GM12878 (cell line): Measurements from ENCODE around the gene TACC3. TPM values are rescaled to one million over a fixed set of nuclear protein-coding genes. Genes with fewer than 3 reads are reported as not detected.

ENCODE experiments used
- ATAC-seq: fragments of 200-7000 bp; cut with Tn5 transposase; 3 replicates; pipeline ENCODE4 v1.9.1; 2020; ENCODE audit warnings: mild to moderate bottlenecking, moderate library complexity
- BruUV-seq: library from RNA; stranded (reverse); fragments of 400-500 nt; replicated peaks from 2 replicates; lab custom pipeline; 2021; lab: Mats Ljungman, UMichigan
- CTCF ChIA-PET: fragments of 300-600 bp; sonication (Branson Sonifier 250); formaldehyde crosslinking; extraction: SDS; loops from one replicate; lab custom pipeline; 2021; ENCODE audit warnings: inconsistent platforms; lab: Yijun Ruan, JAX
- POLR2A ChIA-PET: fragments of 350-600 bp; formaldehyde crosslinking; extraction: SDS; loops from one replicate; lab custom pipeline; 2021; ENCODE audit warnings: inconsistent platforms; lab: Charles Lee
- RAD21 ChIA-PET: fragments of 300-600 bp; sonication (Branson Sonifier 250); formaldehyde crosslinking; loops from one replicate; lab custom pipeline; 2023; ENCODE audit warnings: antibody characterized with exemption; ENCODE audit not compliant: unreplicated experiment; lab: Charles Lee
- SMC1A ChIA-PET: fragments of 300-600 bp; sonication (Branson Sonifier 250); formaldehyde crosslinking; loops from one replicate; lab custom pipeline; 2023; ENCODE audit not compliant: unreplicated experiment, uncharacterized antibody; lab: Charles Lee
- DNase-seq: peaks from one replicate; pipeline ENCODE4 v3.0.0-alpha.2; 2011; ENCODE audit warnings: low read depth, low spot score
- FAIRE-seq: peaks from 3 replicates; lab custom pipeline; 2011; peaks lifted over from hg19 to GRCh38; lab: Jason Lieb, UNC
- H2AFZ ChIP-seq: 2 replicates; pipeline ENCODE4 v1.6.0; 2011; ENCODE audit warnings: low read depth, low read length, control low read depth; ENCODE audit not compliant: control insufficient read depth
- H3K27ac ChIP-seq: 2 replicates; pipeline ENCODE4 v1.5.1; 2011; ENCODE audit warnings: control low read depth; ENCODE audit not compliant: control insufficient read depth, insufficient read depth
- H3K27me3 ChIP-seq, 2 experiments: replicated peaks in 1 of 2; 2 replicates each; pipeline versions ENCODE4 v1.6.0 to v1.6.1; 2011; ENCODE audit warnings: low read length in 1 of 2; ENCODE audit not compliant: control insufficient read depth in 2 of 2, insufficient read depth in 2 of 2
- H3K36me3 ChIP-seq, 2 experiments: 2 replicates each; pipeline ENCODE4 v1.5.1; 2011; ENCODE audit warnings: low read length in 1 of 2; ENCODE audit not compliant: control insufficient read depth in 2 of 2, insufficient read depth in 2 of 2
- H3K4me1 ChIP-seq: 2 replicates; pipeline ENCODE4 v1.6.1; 2011; ENCODE audit warnings: mild to moderate bottlenecking, low read length, moderate library complexity, mixed read lengths; ENCODE audit not compliant: control insufficient read depth, insufficient read depth
- H3K4me2 ChIP-seq: 2 replicates; pipeline ENCODE4 v1.6.0; 2011; ENCODE audit warnings: control low read depth; ENCODE audit not compliant: control insufficient read depth, insufficient read depth
- H3K4me3 ChIP-seq: fragments of 200-600 bp; sonication (generic); 2 replicates; pipeline ENCODE4 v1.5.1; 2016
- H3K79me2 ChIP-seq: 2 replicates; pipeline ENCODE4 v1.6.0; 2011; ENCODE audit warnings: low read length; ENCODE audit not compliant: control insufficient read depth, insufficient read depth
- H3K9ac ChIP-seq: 2 replicates; pipeline ENCODE4 v1.8.0; 2011; ENCODE audit warnings: low read length, control low read depth, mixed read lengths; ENCODE audit not compliant: control insufficient read depth, insufficient read depth
- H3K9me3 ChIP-seq: replicated peaks from 3 replicates; pipeline ENCODE4 v1.5.1; 2011; ENCODE audit warnings: mild to moderate bottlenecking, low read length; ENCODE audit not compliant: control insufficient read depth, insufficient read depth
- H4K20me1 ChIP-seq: 2 replicates; pipeline ENCODE4 v1.6.0; 2011; ENCODE audit not compliant: control insufficient read depth, insufficient read depth
- BRCA1 ChIP-seq: IDR thresholded peaks from 2 replicates; pipeline ENCODE4 v1.6.1; 2011; ENCODE audit warnings: low read depth, low read length, improper control_type of control experiment
- LARP7 ChIP-seq: fragments of 450-650 bp; IDR thresholded peaks from 2 replicates; pipeline ENCODE4 v1.6.1; 2017; ENCODE audit warnings: mild to moderate bottlenecking
- MEF2B ChIP-seq: fragments of 450-650 bp; IDR thresholded peaks from 2 replicates; pipeline ENCODE4 v1.6.1; 2018; ENCODE audit warnings: mild to moderate bottlenecking, moderate library complexity; ENCODE audit not compliant: partially characterized antibody, poor library complexity, severe bottlenecking
- MYB ChIP-seq: fragments of 150-350 bp; IDR thresholded peaks from 2 replicates; pipeline ENCODE4 v1.6.1; 2014; ENCODE audit warnings: mild to moderate bottlenecking, low read depth, low read length, borderline replicate concordance
- RUNX3 ChIP-seq: IDR thresholded peaks from 2 replicates; pipeline ENCODE4 v1.6.1; 2012; ENCODE audit warnings: low read length, inconsistent platforms
- TAF1 ChIP-seq: IDR thresholded peaks from 2 replicates; pipeline ENCODE4 v1.6.1; 2011; ENCODE audit warnings: mild to moderate bottlenecking, low read depth, low read length, borderline replicate concordance
- ZNF274 ChIP-seq: IDR thresholded peaks from one replicate; pipeline ENCODE4 v1.8.0; 2011; ENCODE audit not compliant: insufficient read length, insufficient read depth
- WGBS: methylation state at CpG from one replicate; pipeline ENCODE4 v1.1.6; 2016; ENCODE audit warnings: low lambda C conversion rate; ENCODE audit not compliant: insufficient replicate concordance, insufficient coverage; ENCODE audit errors: missing lambda C conversion rate; 5-methylcytosine and 5-hydroxymethylcytosine counted together
- in situ Hi-C: fragments of 300-500 bp; cut with MboI; formaldehyde crosslinking; loops from 9 replicates; pipeline ENCODE4 v1.14.3; 2018; ENCODE audit warnings: mixed read lengths
- intact Hi-C: fragments of 100-400 bp; cut with micrococcal nuclease; formaldehyde crosslinking; loops from one replicate; pipeline ENCODE4 v1.14.2; 2022; ENCODE audit not compliant: unreplicated experiment
- polyA plus RNA-seq, 11 experiments: library from polyadenylated mRNA; depleted of rRNA in 4 of 11; unstranded in 6 of 11; stranded (reverse) in 5 of 11; fragments of >200 nt; fragmentation: Nextera tagmentation in 4 of 11; fragmentation: Illumina TruSeq in 1 of 11; extraction: Ambion mirVana in 4 of 11; extraction: Trizol in 1 of 11; gene quantifications; 1 replicate in 1 of 11; 2 replicates in 10 of 11; pipeline versions ENCODE4 v1.2.1 to v1.2.3, GENCODE V29; 2011 to 2016; ENCODE audit warnings: inconsistent platforms in 2 of 11, missing spikeins in 2 of 11, low read depth in 1 of 11
- total RNA-seq, 4 experiments: library from RNA; depleted of rRNA in 3 of 4; stranded (reverse); fragments of >200 nt in 3 of 4; fragmentation: Illumina TruSeq in 1 of 4; extraction: Trizol in 1 of 4; gene quantifications; 2 replicates each; pipeline versions ENCODE4 v1.2.1 to v1.2.3, GENCODE V29; 2013 to 2021

Gene TACC3
- total and polyA plus RNA-seq, 10 of the 15 experiments (the other 5 are each of a cell fraction or from before 2014, with no cell fraction given) = 2.8 to 121 (median 73.3) TPM

DNA sequence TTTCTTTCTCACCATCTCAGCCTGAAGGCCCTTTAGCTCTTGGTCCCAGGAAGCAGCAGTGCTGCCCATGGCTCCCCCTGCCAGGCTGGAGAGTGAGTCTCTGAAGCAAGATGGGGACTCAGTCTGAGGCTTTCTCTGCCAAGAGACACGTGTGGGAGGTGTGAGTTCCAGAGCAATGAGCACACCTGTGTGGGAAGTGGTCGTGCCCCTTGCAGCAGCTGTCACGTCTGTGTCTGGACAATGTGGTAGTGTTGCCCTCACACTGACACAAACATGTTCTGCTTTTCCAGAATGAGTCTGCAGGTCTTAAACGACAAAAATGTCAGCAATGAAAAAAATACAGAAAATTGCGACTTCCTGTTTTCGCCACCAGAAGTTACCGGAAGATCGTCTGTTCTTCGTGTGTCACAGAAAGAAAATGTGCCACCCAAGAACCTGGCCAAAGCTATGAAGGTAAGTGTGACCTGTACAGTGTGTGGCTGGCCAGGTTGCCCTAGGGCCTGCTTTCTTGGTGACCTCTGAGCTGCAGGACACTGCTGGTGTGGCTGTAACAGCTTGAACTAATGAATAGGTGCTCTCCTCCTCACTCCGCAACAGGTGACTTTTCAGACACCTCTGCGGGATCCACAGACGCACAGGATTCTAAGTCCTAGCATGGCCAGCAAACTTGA, 1.9 kb downstream of the TACC3 start (continued):
- TF ChIP-seq LARP7 (0 out of 2 replicates have a peak, but pooled peaks have one; percentile 36), RUNX3 (peak; percentile 37; the same call in 1 of the 2 replicates)

DNA sequence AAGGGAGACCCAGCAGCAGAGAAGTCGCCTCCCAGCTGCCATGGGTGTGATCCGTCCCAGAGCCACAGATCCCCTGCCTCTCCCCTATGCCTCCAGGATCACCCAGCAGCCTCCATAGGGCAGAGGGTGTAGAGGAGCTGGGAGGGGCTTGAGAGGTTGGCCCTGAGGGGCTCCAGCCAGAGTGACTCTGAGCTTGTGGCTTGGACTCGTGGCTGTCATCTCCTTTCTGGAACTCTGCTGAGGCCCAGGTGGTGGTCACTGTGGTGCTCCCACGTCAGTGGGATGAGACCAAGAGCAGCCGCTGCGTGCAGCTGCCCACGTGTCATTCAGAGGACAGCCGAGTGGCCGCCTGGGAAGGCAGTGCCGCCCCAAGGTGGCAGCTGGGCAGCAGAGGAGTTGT, 4.2 kb downstream of the TACC3 start:
- Histone ChIP-seq H3K4me3 (no peak overlapping the region), H3K4me1 (peaks cover 18% of the 10 kb centered on the region), H3K27ac (no peak overlapping the region), H3K9ac (no peak overlapping the region), H2AFZ (no peak overlapping the region), H3K79me2 (peaks cover 61% of the 10 kb centered on the region), H3K4me2 (no peak overlapping the region), H3K36me3 (peaks cover 20 to 40% of the 10 kb centered on the region in 2 experiments; a peak in 3 of 4 replicates), H3K9me3 (no peaks in the 10 kb centered on the region), H4K20me1 (no peaks in the 10 kb centered on the region), H3K27me3 (no peaks in the 10 kb centered on the region)
- BruUV-seq = no TSS peak
- DNase-seq (no peak), FAIRE-seq (no peak), ATAC-seq (no peak)
- SMC1A ChIA-PET = interaction anchor here (1.3 to 11.0 kb wide), 3 partner anchors 13 to 32 kb away, joined by 4 to 132 read pairs (median 33); partner anchors contain the start of gene SLBP
- in situ Hi-C loops = loop anchor here (5.0 kb wide), 1 partner anchor 33 kb away; no protein-coding TSS in a partner anchor
- RAD21 ChIA-PET = interaction anchor here (1.5 to 4.9 kb wide), 2 partner anchors 11 to 32 kb away, joined by 5 to 77 read pairs; no protein-coding TSS in a partner anchor
- 84% methylated on average over 10 of the region's 10 CpGs for WGBS
- CTCF ChIA-PET = interaction anchor here (0.8 to 15.5 kb wide), 4 partner anchors 26 to 176 kb away, joined by 4 to 317 read pairs (median 7); no protein-coding TSS in a partner anchor
- POLR2A ChIA-PET = interaction anchor here (3.1 kb wide), 1 partner anchor 32 kb away, joined by 10 read pairs; no protein-coding TSS in a partner anchor
- intact Hi-C loops = no loop called here
- TF ChIP-seq TAF1 = no peak
- no peak for TF ChIP-seq BRCA1
- TF ChIP-seq MYB = no peak
- no peak for TF ChIP-seq ZNF274
- TF ChIP-seq MEF2B = no peak
